Frontal cortex (tissue), 4 donors: Measurements from ENCODE around the gene ZNF207. TPM values are rescaled to one million over a fixed set of nuclear protein-coding genes. Genes with fewer than 3 reads are reported as not detected.
"Not testable (repeated sequence)": the region's sequence is repeated elsewhere in the genome, so short reads cannot be mapped to it uniquely, and the experiment has no call there.

ENCODE experiments used
- DNase-seq, 2 donors: peaks; one replicate each; pipeline ENCODE4 v3.0.0; 2012; ENCODE audit warnings: low spot score in 2 of 2
- FAIRE-seq: peaks from 2 replicates; lab custom pipeline; 2012; peaks lifted over from hg19 to GRCh38; lab: Jason Lieb, UNC
- small RNA-seq: library from RNA; depleted of rRNA; stranded (forward); fragments of <200 nt; gene quantifications from one replicate; pipeline ENCODE3, GENCODE V24; 2014
- total RNA-seq: library from RNA; depleted of rRNA; stranded (reverse); fragments of >200 nt; gene quantifications from one replicate; pipeline ENCODE4 v1.2.3, GENCODE V29; 2014
- donor health status: control.
- donor health status: control.
- donor health status: control.

Gene ZNF207
- total RNA-seq, 1 donor from 2014 or later: 80.7 TPM

GRCh38 chr17:32382526-32383223 lies 32.7 kb downstream of the ZNF207 start:
- no peak for DNase-seq
- FAIRE-seq: no peak

- no peak for DNase-seq
- FAIRE-seq: no peak
Measured at GRCh38 chr17:32383926-32384434, 34.0 kb downstream of the ZNF207 start.

- DNase-seq: no peak
Measured at GRCh38 chr17:32385121-32385520, 35.2 kb downstream of the ZNF207 start.

GRCh38 chr17:32385971-32386370 lies 36.0 kb downstream of the ZNF207 start:
- FAIRE-seq: no peak
- no peak for DNase-seq

More at GRCh38 chr17:32385121-32385520, 35.2 kb downstream of the ZNF207 start:
- no peak for FAIRE-seq

GRCh38 chr17:32386844-32387243 lies 36.9 kb downstream of the ZNF207 start:
- FAIRE-seq: no peak

GRCh38 chr17:32388128-32388527 lies 38.2 kb downstream of the ZNF207 start:
- DNase-seq, FAIRE-seq: not testable (repeated sequence)

More at GRCh38 chr17:32386844-32387243, 36.9 kb downstream of the ZNF207 start:
- DNase-seq: no peak

GRCh38 chr17:32388613-32389459 lies 38.9 kb downstream of the ZNF207 start:
- no peak for DNase-seq
- no peak for FAIRE-seq

GRCh38 chr17:32393904-32394303 lies 43.9 kb downstream of the ZNF207 start:
- DNase-seq: no peak
- no peak for FAIRE-seq

GRCh38 chr17:32396343-32396742 lies 46.4 kb downstream of the ZNF207 start:
- FAIRE-seq: no peak

GRCh38 chr17:32398946-32399345 lies 49.0 kb downstream of the ZNF207 start:
- FAIRE-seq (no peak), DNase-seq (no peak)

More at GRCh38 chr17:32396343-32396742, 46.4 kb downstream of the ZNF207 start:
- no peak for DNase-seq

- not testable (repeated sequence) for DNase-seq, FAIRE-seq
Measured at GRCh38 chr17:32410085-32410484, 60.1 kb downstream of the ZNF207 start.

GRCh38 chr17:32426894-32427293 lies 76.9 kb downstream of the ZNF207 start:
- DNase-seq: no peak
- FAIRE-seq: peak; percentile 92

GRCh38 chr17:32429598-32429997 lies 79.6 kb downstream of the ZNF207 start:
- no peak for FAIRE-seq
- no peak for DNase-seq

Small RNAs within 50 kb of the gene (small RNA-seq; reads per million reads assigned to genes)
- gene AC005899.6: not detected

Other genes starting within 250 kb of the ZNF207 start
- gene RHOT1, start 207.7 kb upstream of the ZNF207 start, total RNA-seq: 156 TPM
- gene RHBDL3, start 84.3 kb upstream of the ZNF207 start, total RNA-seq: 1.6 TPM
- gene C17orf75, start 8.0 kb upstream of the ZNF207 start, total RNA-seq: 47.3 TPM
- 83.2 TPM for gene PSMD11, start 94.4 kb downstream of the ZNF207 start, total RNA-seq
- gene CDK5R1, start 136.8 kb downstream of the ZNF207 start, total RNA-seq: 271 TPM